Fibroblast of upper back skin (primary cell): ENCODE results near the gene GMDS.

Source experiments
- DNase-seq: peaks from one replicate; pipeline ENCODE4 v3.0.0-alpha.2; 2013

Gene GMDS

DNA sequence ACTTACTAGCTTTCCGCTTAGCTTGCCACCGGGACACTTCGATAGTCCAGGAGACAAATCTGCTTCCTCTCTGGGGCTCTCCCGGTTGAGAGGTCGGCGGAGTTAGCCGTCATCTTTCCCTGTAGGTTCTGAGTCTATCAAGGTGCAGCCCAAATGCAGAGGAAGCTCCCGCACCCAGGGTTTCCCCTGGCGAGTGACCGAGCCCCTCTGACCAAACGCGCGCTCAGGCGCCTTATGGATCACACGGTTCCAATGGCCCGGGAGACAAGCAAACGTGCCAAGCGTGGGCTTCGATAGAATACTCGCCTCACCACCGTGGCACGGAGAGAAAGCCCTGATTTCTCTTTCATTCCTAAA lies 651.5 kb downstream of the GMDS start:
- no peak for DNase-seq

DNA sequence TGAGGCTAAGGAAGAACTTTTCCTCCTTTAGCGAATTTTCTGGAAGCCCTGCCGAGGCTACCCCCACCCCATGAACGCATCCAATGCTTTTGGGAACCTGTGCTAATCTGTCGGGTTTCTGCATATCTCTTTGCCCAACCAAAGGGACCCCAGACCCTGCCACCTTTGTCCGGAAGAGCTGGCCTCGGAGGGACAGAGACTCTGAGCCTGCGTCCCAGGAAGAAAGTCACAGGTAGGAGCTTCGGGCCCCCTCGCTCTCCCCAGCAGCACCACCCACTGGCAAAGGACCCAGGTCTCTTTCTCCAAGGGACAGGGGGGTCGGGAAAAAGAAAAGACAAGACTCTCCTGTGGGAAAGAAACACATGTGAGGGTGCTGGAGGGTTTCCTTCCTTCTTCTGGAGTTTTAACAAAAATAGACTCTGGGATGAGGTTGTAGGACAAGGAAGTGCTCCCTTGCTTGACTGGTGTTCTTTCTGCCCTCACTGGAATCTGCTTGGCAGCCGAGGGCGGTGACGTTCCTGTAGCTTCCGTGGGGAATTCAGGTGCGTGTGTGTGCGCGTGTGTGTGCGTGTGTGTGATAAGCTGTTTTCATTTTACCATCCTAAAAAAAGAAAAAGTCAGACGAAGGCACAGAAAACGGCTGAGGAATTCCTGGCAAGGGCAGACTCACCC lies 652.0 kb downstream of the GMDS start:
- no peak for DNase-seq

DNA sequence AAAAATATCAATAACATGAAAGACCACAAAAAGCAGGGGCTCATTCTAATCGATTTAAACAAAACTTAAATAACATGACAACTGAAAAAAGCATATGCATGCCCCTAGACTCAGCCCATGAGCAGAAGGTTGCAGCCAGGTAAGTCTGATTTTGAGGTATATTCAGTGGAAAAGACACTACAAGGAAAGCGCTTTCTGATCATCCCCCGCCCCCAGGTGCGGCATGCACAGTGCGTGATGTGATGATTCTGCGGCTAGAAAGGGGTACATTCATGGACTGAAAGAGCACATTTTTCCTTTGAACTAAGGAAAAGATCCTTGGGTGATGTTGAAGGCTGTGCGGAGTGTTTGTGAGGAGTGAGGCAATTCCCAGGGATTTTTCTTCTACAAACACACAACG lies 652.6 kb downstream of the GMDS start:
- no peak for DNase-seq

DNA sequence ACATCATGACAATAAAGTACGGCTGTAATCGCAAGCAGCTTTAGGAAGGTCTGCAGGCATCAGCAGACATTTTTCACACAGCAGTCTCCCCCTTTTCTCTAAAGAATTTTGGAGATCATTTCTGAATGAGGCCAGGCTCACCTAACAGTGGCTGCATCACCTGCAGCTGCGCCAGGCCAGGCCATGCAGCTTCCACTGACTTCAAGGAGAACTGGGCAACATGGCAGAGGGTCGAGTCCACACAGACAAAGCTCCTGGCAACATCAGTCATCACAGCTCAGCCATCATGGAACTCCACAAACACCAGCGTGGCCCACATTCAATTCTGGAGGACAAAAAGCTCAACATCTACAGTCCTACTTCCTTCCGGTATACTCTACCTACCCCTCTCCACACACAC lies 653.5 kb downstream of the GMDS start:
- no peak for DNase-seq

DNA sequence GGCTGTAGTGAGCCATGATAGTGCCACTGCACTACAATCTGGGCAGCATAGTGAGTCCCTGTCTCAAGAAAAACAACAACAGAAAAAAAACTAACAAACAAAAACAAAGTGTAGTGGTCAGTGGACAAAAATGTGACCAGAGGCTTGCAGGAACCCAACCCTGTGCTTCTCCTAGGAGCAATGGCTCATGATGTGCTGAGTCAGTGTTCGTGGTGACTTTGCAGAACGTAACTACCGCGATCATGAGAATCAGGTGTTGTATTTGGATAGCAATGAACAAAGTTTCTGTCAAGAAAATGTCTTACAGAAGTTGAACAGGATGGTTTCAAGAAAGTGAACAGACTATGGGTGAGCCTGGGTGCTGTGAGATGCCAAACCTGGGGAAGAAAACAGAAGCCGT lies 654.2 kb downstream of the GMDS start:
- DNase-seq = no peak

DNA sequence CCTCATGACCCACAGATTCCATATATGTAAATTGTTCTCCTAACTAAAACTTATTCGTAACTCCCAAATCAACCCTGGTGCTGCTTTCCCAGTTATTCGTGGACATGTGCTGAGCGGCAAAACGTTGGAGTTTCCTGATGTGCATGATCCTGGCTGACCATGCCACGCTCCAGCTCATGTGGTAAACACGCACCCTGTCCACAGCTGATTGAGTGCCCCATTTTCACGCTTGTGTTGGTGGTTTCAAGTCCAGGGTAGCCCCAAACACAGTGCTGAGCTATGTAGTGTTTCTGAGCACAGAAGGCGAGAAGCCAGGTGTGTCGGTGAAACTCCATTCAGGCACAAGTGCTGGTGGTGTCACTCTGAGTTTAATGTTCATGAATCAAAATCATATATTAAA lies 654.8 kb downstream of the GMDS start:
- DNase-seq = no peak

DNA sequence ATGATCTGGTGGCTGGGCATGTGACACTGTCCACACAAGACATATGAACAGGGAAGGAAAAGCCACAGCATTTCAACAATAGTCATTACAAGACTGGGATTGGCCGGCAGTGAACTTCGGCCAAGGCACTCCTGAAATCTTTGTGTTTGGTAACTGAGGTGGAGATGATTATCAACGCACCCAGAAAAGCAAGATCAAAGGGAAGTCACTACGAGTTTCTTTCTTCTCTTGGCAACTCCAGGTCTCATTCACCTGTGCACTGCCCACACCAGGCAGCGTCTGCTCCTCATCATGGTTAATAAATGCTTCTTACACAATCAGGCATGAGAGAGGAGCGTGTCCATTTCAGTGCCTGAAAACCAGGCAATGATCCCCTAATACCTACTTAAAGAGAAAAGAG lies 656.2 kb downstream of the GMDS start:
- DNase-seq = no peak

DNA sequence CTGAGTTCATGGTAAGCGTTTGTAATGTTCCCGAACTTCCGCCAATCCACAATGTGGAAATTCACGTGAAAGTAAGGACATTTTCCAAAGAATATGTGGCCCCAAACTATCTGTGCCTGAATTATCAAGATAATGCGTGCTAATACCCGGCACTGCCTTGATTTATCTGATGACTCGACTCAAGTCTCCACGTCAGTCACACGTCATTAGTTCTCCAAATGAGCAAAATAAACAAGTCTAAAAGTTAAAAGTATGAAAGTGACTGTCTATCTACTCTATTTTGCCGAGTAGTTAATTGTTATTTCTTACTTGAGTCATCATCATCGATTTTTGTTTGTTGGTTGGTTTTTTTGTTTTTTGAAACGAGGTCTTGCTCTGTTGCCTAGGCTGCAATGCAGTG lies 657.4 kb downstream of the GMDS start:
- no peak for DNase-seq

DNA sequence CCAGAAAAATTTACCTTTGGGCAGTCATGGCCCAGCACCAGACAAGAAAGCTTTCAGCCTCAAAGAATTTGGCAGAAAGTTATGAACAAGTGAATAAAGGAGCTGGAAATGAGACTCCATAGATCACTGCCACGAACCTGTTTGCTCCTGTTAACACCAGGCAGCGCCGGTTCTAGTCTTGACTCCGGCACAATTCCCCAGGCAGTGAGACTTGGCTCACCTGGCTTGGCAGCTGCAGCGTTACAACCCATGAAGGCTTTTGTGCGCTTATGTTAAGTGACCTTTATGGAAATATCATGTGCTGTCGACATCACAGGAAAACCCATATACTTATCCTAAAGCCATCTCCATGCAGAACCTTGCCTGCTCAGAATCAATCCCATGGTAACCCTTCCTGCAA lies 657.9 kb downstream of the GMDS start:
- no peak for DNase-seq

DNA sequence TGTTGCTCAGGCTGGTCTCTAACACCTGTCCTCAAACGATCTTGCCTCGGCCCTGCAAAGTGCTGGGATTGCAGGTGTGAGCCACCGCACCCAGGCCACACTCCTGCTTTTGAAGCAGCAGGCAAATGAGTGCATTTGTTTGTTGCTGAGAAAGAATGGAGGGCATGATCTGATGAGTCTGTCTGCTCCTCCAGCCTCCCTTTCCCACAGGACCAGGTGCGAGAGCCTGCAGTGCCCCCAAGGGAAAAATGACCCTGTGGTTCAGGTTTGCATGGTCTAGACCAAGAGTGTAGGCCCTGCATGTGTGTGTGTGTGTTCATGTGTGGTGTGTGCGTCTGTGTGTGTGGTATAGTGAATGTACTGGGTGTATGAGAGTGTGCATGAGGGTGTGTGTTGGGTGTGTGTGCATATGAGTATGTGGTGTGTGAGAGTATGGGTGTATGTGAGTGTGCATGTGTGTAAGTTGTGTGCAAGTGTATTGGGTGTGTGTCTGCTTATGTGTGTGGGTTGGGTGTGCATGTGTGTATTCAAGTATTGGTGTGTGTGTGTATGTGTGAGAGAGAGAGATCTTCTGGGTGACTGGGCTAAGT lies 658.4 kb downstream of the GMDS start:
- no peak for DNase-seq

DNA sequence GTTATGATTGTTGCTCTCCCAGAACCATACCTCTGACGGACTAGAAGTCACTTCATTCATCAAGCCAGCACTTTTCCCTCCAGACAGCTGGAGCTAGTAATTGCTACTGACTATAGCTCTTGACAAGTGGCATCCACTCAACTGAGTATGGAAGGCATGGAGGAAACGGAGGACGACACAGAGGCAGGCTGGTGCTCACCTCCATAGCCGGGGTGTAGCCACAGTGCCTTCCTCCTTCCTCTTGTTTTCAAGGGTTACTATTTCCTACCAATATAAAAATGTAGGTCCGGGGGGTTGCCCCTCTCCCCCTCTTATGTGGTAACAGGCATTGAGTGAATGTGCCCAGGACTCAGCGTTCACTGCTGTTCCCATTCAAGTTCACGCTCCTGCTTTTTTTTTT lies 659.1 kb downstream of the GMDS start:
- DNase-seq = no peak

DNA sequence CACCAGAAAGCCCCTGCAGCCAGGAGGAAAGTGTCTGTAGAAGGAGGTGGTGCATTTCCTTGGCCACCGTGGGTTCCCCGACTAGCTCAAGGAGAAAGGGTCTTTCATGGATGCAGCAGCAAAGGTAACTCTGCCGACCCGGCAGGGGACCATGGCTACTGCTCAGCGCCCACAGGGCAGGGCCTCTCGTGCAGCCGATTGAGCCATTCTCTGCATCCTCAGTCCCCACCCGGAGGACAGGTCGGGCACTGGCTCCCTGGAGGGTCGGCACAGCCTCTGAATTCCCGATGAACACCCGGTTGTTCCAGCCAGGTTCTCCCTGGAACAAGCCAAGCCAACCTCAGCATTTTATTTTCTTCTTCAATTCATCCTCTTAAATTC lies 659.7 kb downstream of the GMDS start:
- no peak for DNase-seq

DNA sequence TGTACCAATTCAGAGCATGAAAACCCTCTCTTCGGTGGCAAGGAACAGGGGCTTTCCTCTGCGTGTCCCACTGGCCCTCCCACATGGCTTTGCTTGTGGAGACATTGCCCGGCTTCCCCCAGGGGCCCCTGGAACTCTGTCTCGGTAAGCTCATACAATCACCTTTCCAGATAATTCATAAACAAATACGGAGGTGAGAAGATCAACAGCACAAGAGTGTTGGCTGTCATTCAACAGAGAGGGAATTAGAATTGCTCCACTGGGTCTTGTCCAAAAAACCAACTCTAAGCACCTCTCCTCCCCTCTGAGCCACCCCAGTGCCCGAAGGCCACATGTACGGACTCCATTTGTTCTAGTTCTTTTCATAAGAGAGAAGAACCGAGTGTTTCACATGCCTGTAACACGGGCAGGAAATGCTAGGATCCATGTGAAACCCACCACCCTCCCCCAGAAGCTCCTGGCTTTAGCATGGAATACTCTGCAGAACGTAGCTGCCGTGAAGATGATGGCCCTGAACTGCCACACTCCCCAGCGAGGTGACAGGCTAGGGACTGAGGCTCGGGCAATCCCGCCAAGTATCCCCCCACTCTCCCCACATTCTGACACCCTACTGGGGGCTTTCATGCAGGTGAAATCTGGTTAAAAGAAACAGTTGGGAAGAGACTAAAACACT lies 660.3 kb downstream of the GMDS start:
- DNase-seq = no peak

DNA sequence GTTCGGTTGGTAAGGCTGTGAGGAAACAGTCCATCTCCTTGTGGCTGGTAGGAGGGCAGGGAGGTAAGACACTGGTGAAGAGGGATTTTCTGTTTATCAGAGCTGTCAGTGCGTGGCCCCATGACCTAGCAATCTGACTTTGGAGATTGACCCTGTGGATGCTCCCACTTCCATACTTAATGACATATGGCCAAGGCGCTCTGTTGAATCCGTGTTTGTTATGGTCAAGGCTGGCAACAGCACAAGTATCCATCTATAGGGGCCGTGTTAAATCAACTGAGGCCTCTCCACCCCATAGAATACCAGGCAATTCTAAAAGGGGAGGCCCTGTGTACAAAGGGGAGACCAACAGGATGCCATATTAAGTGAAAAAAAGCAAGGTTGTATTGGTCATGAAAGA lies 661.3 kb downstream of the GMDS start:
- no peak for DNase-seq

DNA sequence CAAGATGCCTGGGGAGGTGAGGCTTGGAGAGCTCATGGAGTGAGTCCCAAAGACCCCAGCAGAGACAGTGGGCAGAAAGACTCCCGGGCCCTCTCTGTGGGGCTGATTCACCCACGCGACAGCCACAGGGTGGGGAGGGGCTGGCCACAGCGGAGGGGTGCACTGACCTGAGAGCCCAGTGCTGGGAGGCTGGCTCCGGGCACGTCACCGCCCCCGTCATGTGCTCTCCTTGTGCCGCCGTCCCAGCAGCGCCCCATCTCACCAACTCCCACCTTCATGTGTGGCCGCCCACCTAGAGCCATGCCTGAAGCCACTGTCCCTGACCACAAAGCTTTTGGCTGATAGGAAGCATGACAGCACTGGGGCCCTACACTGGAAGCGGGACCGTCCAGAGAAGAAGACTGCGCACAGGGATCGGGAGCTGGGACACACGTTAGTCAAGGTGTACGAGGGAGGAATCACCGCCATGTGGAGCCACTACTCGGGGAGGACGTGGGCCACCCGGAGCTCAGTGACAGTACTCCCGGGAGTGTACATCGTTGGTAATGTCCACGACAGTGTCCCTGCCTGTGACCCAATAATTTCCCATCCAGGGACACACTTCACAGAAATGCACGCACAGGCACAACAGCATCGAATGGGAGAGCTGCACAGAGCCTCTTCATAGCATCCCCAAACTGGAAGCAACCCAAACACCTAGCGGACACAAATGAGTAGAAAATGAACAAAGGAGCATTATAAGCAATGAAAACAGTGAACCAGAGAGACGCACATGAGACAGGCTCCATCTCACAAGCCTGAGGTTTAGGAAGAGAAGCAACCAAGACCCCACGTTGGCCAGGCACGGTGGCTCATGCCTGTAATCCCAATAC lies 664.0 kb downstream of the GMDS start:
- no peak for DNase-seq

DNA sequence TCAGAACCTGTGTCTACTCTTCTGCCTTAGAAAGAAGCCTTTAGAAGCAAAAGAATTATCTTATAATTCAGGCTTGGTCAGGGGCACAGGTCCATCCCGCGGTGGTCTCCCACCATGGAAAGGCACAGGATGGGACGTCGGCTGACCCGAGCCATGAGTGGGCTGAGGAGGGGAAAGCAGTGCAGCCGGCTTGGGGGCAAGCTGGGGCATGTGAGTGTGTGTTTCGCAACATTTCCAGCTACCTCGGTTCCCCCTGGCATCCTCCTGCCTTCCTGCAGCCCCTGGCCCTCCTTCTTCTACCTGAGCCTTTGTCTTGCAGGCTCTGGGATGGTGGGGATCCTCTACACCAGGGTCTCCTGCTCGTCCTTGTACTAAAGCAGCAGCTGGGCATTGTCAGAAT lies 664.8 kb downstream of the GMDS start:
- no peak for DNase-seq

DNA sequence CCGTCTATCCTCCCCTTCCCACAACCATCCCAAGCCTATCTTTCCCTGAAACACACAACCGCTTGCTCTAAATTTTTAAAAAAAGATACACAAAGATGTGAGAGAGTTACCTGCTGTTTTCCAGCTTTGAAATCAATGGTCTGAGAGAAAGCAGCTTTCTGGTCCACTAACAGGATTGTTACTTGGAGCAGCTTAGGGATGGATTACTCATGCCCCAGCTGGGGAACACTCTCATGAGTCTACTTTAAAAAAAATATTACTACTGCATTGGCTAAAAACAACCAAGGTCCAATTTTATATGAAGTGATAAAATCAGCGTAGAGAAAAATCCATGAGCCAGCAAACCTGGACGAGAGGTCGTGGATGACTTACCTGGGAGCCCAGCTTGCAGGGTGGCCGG lies 665.3 kb downstream of the GMDS start:
- no peak for DNase-seq

DNA sequence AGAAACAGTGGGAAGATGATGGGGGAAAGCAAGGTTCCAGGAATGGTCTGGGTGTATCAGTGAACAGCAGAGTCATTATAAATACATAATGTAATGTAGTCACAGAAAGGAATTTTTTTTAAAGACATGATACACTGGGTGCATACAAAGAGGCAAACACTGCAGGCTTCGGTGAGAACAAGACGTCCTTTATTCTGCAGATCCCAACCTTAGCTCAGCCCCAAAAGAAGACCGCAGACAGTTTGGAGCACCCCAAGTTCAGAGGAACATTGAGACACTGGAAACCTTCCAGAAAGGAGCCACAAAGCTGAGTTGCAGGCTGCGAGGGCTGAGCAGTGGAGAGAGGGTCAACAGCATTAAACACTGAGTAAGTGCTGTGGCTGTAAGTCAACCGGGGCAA lies 666.3 kb downstream of the GMDS start:
- no peak for DNase-seq

DNA sequence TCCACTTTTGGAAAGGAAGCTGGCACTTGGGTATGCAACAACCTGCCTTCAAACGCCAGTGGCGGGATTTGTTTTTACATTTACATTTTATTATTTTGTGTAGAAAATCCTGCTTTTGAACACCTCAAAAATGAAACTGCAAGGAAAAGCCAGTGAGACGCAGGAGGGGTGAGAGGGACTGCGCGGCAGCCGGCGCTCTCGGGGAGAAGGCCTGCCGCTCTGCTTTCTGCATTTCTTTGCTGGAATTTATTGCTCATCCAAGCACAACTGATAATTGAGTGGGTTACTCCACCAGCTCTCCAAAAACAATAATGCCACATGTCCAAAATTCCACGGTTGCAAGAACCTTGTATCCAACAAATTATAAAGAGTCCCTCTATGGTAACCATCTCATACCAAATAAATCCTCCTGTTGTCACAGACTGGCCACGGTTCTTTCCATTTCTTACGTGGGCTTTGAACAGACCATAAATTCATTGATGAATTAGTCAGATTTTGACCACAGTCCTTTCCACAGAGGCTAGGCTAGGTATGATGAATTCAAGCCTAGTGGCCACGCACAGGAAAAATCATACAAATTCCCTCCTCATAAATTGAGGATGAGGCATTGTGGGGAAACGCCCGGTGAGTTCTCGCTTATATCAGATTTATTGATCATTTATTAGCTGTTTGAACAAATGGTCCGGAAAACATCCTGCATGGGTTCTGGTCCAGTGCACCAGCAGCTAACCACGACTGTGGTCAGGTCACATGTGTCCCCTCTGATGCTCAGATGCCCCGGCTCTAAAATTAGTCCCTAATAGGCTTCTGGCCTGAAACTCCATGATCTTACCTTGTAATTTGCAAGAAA lies 667.3 kb downstream of the GMDS start:
- DNase-seq = peak; percentile 29

DNA sequence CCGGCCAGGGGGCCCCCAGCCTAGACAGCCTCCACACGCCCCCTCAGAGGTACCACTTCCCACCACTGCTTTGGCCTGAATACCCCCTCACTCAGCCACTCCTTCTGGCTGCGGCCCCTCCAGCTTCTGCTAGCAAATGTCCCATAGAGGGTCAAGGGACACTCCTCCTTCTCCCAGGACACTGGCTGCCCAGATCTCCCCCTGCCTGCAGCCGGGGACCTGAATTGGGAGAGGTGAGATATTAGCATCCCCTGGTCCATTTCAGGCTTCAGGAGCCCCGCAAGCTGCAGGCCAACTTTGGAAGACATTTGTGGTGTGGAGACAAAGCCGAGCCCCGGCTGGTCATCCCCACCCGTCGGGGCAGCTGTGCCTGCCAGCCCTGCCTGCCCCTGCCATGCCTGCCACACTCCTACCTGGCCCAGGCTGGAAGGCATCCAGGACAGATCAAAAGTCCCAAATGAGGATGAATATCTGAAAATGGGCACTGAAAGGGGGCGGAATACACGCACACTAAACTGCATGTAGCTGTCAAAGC lies 668.2 kb downstream of the GMDS start:
- DNase-seq = no peak

DNA sequence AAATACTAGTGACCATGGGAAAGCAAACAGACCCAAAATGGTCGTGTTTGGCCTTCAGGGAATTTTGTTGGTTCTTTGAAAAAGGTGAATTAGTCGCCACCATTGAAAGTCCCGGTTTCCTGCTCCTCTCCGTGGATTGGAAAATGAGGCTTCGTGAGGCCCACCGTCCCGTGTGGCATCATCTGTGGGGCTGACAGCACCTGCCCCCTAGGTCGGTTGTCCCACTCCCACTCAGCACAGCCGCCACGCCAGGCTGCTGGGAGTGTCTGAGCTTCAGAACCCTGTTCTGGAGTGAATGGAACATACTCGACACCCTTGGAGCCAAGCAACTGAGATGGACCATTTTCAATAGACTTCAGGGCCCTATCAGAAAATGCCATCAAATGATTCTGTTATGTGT lies 668.7 kb downstream of the GMDS start:
- DNase-seq = no peak

DNA sequence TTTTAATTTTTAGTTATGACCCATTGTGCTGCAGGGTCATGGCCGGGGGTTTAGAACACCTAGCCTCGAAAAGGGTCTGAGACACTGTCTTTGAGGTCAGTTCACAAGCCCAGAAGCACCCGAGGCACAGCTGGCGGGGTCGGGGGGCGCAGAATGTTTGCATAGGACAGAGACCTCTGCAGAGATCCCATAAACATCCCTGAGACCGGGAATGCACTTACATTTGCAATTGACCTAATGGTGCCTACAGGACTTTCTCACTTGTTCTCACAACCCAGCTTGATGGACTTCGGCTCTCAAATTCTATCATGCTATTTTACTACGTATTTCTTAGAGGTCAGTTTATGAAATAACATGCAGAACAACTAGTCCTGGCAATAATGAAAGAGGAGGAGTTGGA lies 669.2 kb downstream of the GMDS start:
- no peak for DNase-seq
